ENCODE measurements around the gene ZNF750. TPM values are rescaled to one million over a fixed set of nuclear protein-coding genes. Genes with fewer than 3 reads are reported as not detected.
A peak's percentile ranks its signal among the peaks of the same experiment; 100 is the strongest.

The ZNF750 gene
- polyA plus RNA-seq, 3 donors, result not detected

- no peak overlapping the region for H3K4me3 Mint-ChIP-seq
- peaks cover 8 to 47% of the 10 kb centered on the region in 2 donors for H3K36me3 ChIP-seq (replicated peaks in 1 of 2; ENCODE audit: control insufficient read depth in 1 of 2, insufficient read depth in 2 of 2, low read length in 2 of 2)
- DNase-seq, result no peak
- H3K9me3 Mint-ChIP-seq, result peaks cover 10 to 29% (median 16%) of the 10 kb centered on the region in 7 donors
- intact Hi-C loops (cut with micrococcal nuclease), result no loop called here
- no peak overlapping the region for H3K4me3 ChIP-seq (replicated peaks in 1 of 3; ENCODE audit: low read depth in 2 of 3, low read length in 3 of 3)
- peaks cover 4 to 12% of the 10 kb centered on the region in 2 donors for H3K9me3 ChIP-seq (replicated peaks in 1 of 2; ENCODE audit: control insufficient read depth in 1 of 2, insufficient read depth in 1 of 2, low read length in 2 of 2)
- no peak overlapping the region for H3K27ac ChIP-seq (ENCODE audit: low read depth in 1 of 2, low read length in 2 of 2)
- H3K36me3 Mint-ChIP-seq, result peaks cover 48 to 80% of the 10 kb centered on the region in 2 donors
- H3K4me1 Mint-ChIP-seq, result peaks cover 11% of the 10 kb centered on the region
- H3K27me3 Mint-ChIP-seq (ENCODE audit: low read depth in 3 of 3), result no peaks in the 10 kb centered on the region
- 70% methylated on average over 7 of the region's 13 CpGs for WGBS (ENCODE audit: insufficient coverage)
- no peaks in the 10 kb centered on the region for H4K20me1 ChIP-seq (ENCODE audit: insufficient read depth, low read length)
- H2AFZ ChIP-seq (ENCODE audit: insufficient read depth, low read depth, low read length, poor library complexity, severe bottlenecking), result no peak overlapping the region
- no peak overlapping the region for H3K4me2 ChIP-seq (replicated peaks; ENCODE audit: extremely low read depth, low read length, poor library complexity, severe bottlenecking)
- H3K4me1 ChIP-seq (ENCODE audit: control insufficient read depth in 1 of 2, insufficient read depth in 2 of 2, low read length in 2 of 2), result no peaks in the 10 kb centered on the region
- TF ChIP-seq, protein P1, sequence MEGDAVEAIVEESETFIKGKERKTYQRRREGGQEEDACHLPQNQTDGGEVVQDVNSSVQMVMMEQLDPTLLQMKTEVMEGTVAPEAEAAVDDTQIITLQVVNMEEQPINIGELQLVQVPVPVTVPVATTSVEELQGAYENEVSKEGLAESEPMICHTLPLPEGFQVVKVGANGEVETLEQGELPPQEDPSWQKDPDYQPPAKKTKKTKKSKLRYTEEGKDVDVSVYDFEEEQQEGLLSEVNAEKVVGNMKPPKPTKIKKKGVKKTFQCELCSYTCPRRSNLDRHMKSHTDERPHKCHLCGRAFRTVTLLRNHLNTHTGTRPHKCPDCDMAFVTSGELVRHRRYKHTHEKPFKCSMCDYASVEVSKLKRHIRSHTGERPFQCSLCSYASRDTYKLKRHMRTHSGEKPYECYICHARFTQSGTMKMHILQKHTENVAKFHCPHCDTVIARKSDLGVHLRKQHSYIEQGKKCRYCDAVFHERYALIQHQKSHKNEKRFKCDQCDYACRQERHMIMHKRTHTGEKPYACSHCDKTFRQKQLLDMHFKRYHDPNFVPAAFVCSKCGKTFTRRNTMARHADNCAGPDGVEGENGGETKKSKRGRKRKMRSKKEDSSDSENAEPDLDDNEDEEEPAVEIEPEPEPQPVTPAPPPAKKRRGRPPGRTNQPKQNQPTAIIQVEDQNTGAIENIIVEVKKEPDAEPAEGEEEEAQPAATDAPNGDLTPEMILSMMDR (IDR thresholded peaks at IDR 0.05), result no peak
- no peaks in the 10 kb centered on the region for H3K79me2 ChIP-seq (ENCODE audit: insufficient read depth, low read length)
- H3K27me3 ChIP-seq (ENCODE audit: control insufficient read depth in 2 of 2, insufficient read depth in 2 of 2, low read length in 2 of 2), result no peaks in the 10 kb centered on the region
- H3K9ac ChIP-seq (ENCODE audit: insufficient read depth, low read length, poor library complexity, severe bottlenecking), result no peak overlapping the region
- H3K27ac Mint-ChIP-seq, result peak overlapping the region in 4 of 7 donors; percentile 5 to 70 (median 38)
These were observed 24.0 kb downstream of the ZNF750 start for GRCh38 chr17:82815790-82816305.

GRCh38 chr17:82815354-82815753 lies 24.5 kb downstream of the ZNF750 start:
- Histone ChIP-seq H4K20me1 (ENCODE audit: insufficient read depth, low read length) (no peaks in the 10 kb centered on the region), H3K36me3 (replicated peaks in 1 of 2; ENCODE audit: control insufficient read depth in 1 of 2, insufficient read depth in 2 of 2, low read length in 2 of 2) (peaks cover 8 to 48% of the 10 kb centered on the region in 2 donors), H3K27ac (ENCODE audit: low read depth in 1 of 2, low read length in 2 of 2) (no peak overlapping the region), H3K4me1 (ENCODE audit: control insufficient read depth in 1 of 2, insufficient read depth in 2 of 2, low read length in 2 of 2) (no peaks in the 10 kb centered on the region), H3K4me3 (replicated peaks in 1 of 3; ENCODE audit: low read depth in 2 of 3, low read length in 3 of 3) (no peak overlapping the region), H3K9me3 (replicated peaks in 1 of 2; ENCODE audit: control insufficient read depth in 1 of 2, insufficient read depth in 1 of 2, low read length in 2 of 2) (peaks cover 1 to 12% of the 10 kb centered on the region in 2 donors), H2AFZ (ENCODE audit: insufficient read depth, low read depth, low read length, poor library complexity, severe bottlenecking) (no peak overlapping the region), H3K79me2 (ENCODE audit: insufficient read depth, low read length) (no peaks in the 10 kb centered on the region), H3K4me2 (replicated peaks; ENCODE audit: extremely low read depth, low read length, poor library complexity, severe bottlenecking) (no peak overlapping the region), H3K27me3 (ENCODE audit: control insufficient read depth in 2 of 2, insufficient read depth in 2 of 2, low read length in 2 of 2) (no peaks in the 10 kb centered on the region), H3K9ac (ENCODE audit: insufficient read depth, low read length, poor library complexity, severe bottlenecking) (no peak overlapping the region)
- Mint-ChIP-seq H3K27me3 (ENCODE audit: low read depth in 3 of 3) (no peaks in the 10 kb centered on the region), H3K36me3 (peaks cover 49 to 83% of the 10 kb centered on the region in 2 donors), H3K27ac (peak overlapping the region in 2 of 7 donors; percentile 15 to 27), H3K9me3 (peaks cover 5 to 26% (median 15%) of the 10 kb centered on the region in 7 donors), H3K4me1 (peaks cover 11% of the 10 kb centered on the region), H3K4me3 (no peak overlapping the region)
- WGBS (ENCODE audit: insufficient coverage), result 93% methylated on average over 5 of the region's 5 CpGs
- intact Hi-C loops (cut with micrococcal nuclease), result no loop called here
- DNase-seq, result no peak
- TF ChIP-seq, protein P1 (IDR thresholded peaks at IDR 0.05), result no peak
